ENCODE results near the gene EPHA7. TPM values are rescaled to one million over a fixed set of nuclear protein-coding genes. Genes with fewer than 3 reads are reported as not detected.
A peak's percentile ranks its signal among the peaks of the same experiment; 100 is the strongest.

The EPHA7 gene
- polyA plus RNA-seq, 2 donors: 0.49 to 0.84 TPM

DNA sequence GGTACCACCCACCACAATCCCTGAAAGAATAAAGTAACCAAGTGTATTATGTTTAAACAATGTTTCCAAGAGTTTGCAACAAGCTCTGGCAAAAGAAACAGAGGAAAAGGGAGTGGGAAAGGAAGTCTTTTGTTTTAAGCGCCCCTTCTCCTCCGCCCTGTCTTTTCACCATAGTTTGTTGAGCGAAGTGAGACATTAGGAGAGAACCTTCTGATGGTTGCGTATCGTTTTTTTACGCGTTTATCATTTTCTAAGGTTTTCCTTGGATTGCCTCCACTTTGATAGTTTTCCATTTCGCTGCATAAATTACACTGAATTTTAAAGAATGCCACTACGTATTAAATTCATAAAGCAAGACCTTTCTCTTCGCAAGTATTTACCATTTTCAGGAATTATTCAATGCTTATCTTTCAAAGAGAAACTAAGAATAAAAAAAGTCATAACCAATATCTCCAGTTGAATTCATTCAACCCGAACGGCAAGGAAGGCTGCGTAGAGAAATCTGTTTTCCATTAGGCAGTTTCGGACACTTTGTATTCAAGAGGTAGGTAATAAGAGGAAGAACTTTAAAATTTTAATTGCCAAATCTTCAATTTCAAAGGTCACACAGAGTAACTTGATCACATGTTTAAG lies 920 bp upstream of the EPHA7 start:
- no peak overlapping the region for H3K27ac ChIP-seq (ENCODE audit: low read depth in 2 of 2, low read length in 1 of 2)

DNA sequence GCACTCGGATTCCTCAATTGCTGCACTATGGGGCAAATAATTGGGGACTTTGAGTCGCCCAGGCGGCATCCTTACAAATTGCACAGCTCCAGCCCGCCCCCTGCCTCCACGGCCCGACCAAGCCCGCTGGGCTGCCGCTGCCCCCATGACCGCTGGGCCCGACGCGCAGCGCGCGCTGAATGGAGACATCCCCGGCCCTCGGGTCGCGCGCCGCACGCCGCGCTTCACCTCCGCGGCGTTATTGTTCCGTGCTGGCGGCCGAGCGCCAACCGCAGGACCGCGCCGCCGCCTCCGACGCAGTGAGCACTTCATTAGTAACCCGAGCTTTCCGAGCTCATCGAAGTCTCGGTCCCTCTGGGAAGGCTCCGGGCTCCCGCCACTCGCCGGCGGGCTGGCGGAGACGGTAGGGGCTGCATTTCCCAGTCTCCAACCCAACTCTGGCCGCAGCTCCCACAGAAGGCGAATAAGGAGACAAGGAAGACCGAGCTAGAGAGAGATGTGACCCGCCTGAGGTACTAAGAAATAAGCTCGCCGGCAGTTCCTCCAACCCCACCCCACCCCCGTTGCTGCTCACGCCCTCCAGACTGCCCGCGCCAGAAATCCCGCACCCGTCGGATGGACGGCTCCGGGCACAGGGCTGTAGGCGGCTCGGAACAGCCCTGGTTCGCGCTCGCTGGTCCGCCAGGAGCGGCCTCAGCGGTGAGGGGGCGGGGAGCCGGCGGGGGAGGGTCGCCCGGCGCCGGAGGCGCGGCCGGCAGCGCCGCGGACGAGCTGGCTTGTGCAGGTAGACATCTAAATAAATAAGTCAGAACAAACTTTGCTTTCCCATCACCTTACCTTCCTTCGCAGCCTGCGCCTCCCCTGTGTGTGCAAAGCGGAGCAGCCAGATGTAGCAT lies 703 bp downstream of the EPHA7 start:
- Histone ChIP-seq H3K36me3 (ENCODE audit: control insufficient read depth in 2 of 2, insufficient read depth in 2 of 2, low read length in 1 of 2) (no peaks in the 10 kb centered on the region), H3K9me3 (ENCODE audit: control insufficient read depth in 2 of 2, insufficient read depth in 1 of 2, low read depth in 1 of 2, low read length in 1 of 2) (peaks cover 0 to 3% of the 10 kb centered on the region in 2 donors), H3K4me3 (ENCODE audit: low read depth in 1 of 2, low read length in 2 of 2) (peak overlapping the region; percentile 39 to 42), H3K27me3 (ENCODE audit: control insufficient read depth in 1 of 2, insufficient read depth in 2 of 2, low read length in 2 of 2) (peaks cover 0 to 7% of the 10 kb centered on the region in 2 donors), H3K4me1 (ENCODE audit: control insufficient read depth in 2 of 2, insufficient read depth in 2 of 2, low read length in 1 of 2) (peaks cover 6 to 14% of the 10 kb centered on the region in 2 donors), H3K27ac (ENCODE audit: low read depth in 2 of 2, low read length in 1 of 2) (no peak overlapping the region)
- 2% methylated on average over 87 to 89 of the region's 89 CpGs for WGBS, 2 donors

More for the DNA sequence above, 920 bp upstream of the EPHA7 start:
- 9 to 13% methylated on average over 14 of the region's 14 CpGs for WGBS, 2 donors
- H3K27me3 ChIP-seq (ENCODE audit: control insufficient read depth in 1 of 2, insufficient read depth in 2 of 2, low read length in 2 of 2): peaks cover 0 to 7% of the 10 kb centered on the region in 2 donors
- peak overlapping the region in 1 of 2 donors; percentile 42 for H3K4me3 ChIP-seq (ENCODE audit: low read depth in 1 of 2, low read length in 2 of 2)
- H3K36me3 ChIP-seq (ENCODE audit: control insufficient read depth in 2 of 2, insufficient read depth in 2 of 2, low read length in 1 of 2): no peaks in the 10 kb centered on the region
- peaks cover 0 to 3% of the 10 kb centered on the region in 2 donors for H3K9me3 ChIP-seq (ENCODE audit: control insufficient read depth in 2 of 2, insufficient read depth in 1 of 2, low read depth in 1 of 2, low read length in 1 of 2)
- peaks cover 6 to 14% of the 10 kb centered on the region in 2 donors for H3K4me1 ChIP-seq (ENCODE audit: control insufficient read depth in 2 of 2, insufficient read depth in 2 of 2, low read length in 1 of 2)

GRCh38 chr6:93418033-93418407 lies 1.3 kb downstream of the EPHA7 start:
- WGBS, 2 donors: 2 to 7% methylated on average over 5 of the region's 5 CpGs
- H3K4me1 ChIP-seq (ENCODE audit: control insufficient read depth in 2 of 2, insufficient read depth in 2 of 2, low read length in 1 of 2): peaks cover 6 to 14% of the 10 kb centered on the region in 2 donors
- no peaks in the 10 kb centered on the region for H3K36me3 ChIP-seq (ENCODE audit: control insufficient read depth in 2 of 2, insufficient read depth in 2 of 2, low read length in 1 of 2)
- H3K27me3 ChIP-seq (ENCODE audit: control insufficient read depth in 1 of 2, insufficient read depth in 2 of 2, low read length in 2 of 2): peaks cover 0 to 7% of the 10 kb centered on the region in 2 donors
- peak overlapping the region; percentile 39 to 42 for H3K4me3 ChIP-seq (ENCODE audit: low read depth in 1 of 2, low read length in 2 of 2)
- no peak overlapping the region for H3K27ac ChIP-seq (ENCODE audit: low read depth in 2 of 2, low read length in 1 of 2)
- peaks cover 0 to 3% of the 10 kb centered on the region in 2 donors for H3K9me3 ChIP-seq (ENCODE audit: control insufficient read depth in 2 of 2, insufficient read depth in 1 of 2, low read depth in 1 of 2, low read length in 1 of 2)

- peaks cover 0 to 3% of the 10 kb centered on the region in 2 donors for H3K9me3 ChIP-seq (ENCODE audit: control insufficient read depth in 2 of 2, insufficient read depth in 1 of 2, low read depth in 1 of 2, low read length in 1 of 2)
- peaks cover 0 to 7% of the 10 kb centered on the region in 2 donors for H3K27me3 ChIP-seq (ENCODE audit: control insufficient read depth in 1 of 2, insufficient read depth in 2 of 2, low read length in 2 of 2)
- H3K4me3 ChIP-seq (ENCODE audit: low read depth in 1 of 2, low read length in 2 of 2): peak overlapping the region; percentile 25 to 42
- H3K4me1 ChIP-seq (ENCODE audit: control insufficient read depth in 2 of 2, insufficient read depth in 2 of 2, low read length in 1 of 2): peaks cover 6 to 14% of the 10 kb centered on the region in 2 donors
- H3K27ac ChIP-seq (ENCODE audit: low read depth in 2 of 2, low read length in 1 of 2): no peak overlapping the region
- no peaks in the 10 kb centered on the region for H3K36me3 ChIP-seq (ENCODE audit: control insufficient read depth in 2 of 2, insufficient read depth in 2 of 2, low read length in 1 of 2)
- WGBS, 2 donors: 1 to 4% methylated on average over 27 of the region's 27 CpGs
Measured at GRCh38 chr6:93417421-93418013, 1.8 kb downstream of the EPHA7 start.

GRCh38 chr6:93416571-93417420 lies 2.6 kb downstream of the EPHA7 start:
- peaks cover 6 to 14% of the 10 kb centered on the region in 2 donors for H3K4me1 ChIP-seq (ENCODE audit: control insufficient read depth in 2 of 2, insufficient read depth in 2 of 2, low read length in 1 of 2)
- peaks cover 0 to 3% of the 10 kb centered on the region in 2 donors for H3K9me3 ChIP-seq (ENCODE audit: control insufficient read depth in 2 of 2, insufficient read depth in 1 of 2, low read depth in 1 of 2, low read length in 1 of 2)
- H3K27me3 ChIP-seq (ENCODE audit: control insufficient read depth in 1 of 2, insufficient read depth in 2 of 2, low read length in 2 of 2): peaks cover 0 to 7% of the 10 kb centered on the region in 2 donors
- H3K4me3 ChIP-seq (ENCODE audit: low read depth in 1 of 2, low read length in 2 of 2): peak overlapping the region; percentile 25 to 42
- H3K27ac ChIP-seq (ENCODE audit: low read depth in 2 of 2, low read length in 1 of 2): peak overlapping the region in 1 of 2 donors; percentile 22
- WGBS, 2 donors: 3 to 4% methylated on average over 75 to 77 of the region's 77 CpGs
- H3K36me3 ChIP-seq (ENCODE audit: control insufficient read depth in 2 of 2, insufficient read depth in 2 of 2, low read length in 1 of 2): no peaks in the 10 kb centered on the region

- Histone ChIP-seq H3K27me3 (ENCODE audit: control insufficient read depth in 1 of 2, insufficient read depth in 2 of 2, low read length in 2 of 2) (peaks cover 0 to 7% of the 10 kb centered on the region in 2 donors), H3K4me3 (ENCODE audit: low read depth in 1 of 2, low read length in 2 of 2) (no peak overlapping the region), H3K27ac (ENCODE audit: low read depth in 2 of 2, low read length in 1 of 2) (no peak overlapping the region), H3K4me1 (ENCODE audit: control insufficient read depth in 2 of 2, insufficient read depth in 2 of 2, low read length in 1 of 2) (peaks cover 0 to 5% of the 10 kb centered on the region in 2 donors), H3K36me3 (ENCODE audit: control insufficient read depth in 2 of 2, insufficient read depth in 2 of 2, low read length in 1 of 2) (no peaks in the 10 kb centered on the region), H3K9me3 (ENCODE audit: control insufficient read depth in 2 of 2, insufficient read depth in 1 of 2, low read depth in 1 of 2, low read length in 1 of 2) (no peaks in the 10 kb centered on the region)
Measured at GRCh38 chr6:93413190-93413589, 6.2 kb downstream of the EPHA7 start.

DNA sequence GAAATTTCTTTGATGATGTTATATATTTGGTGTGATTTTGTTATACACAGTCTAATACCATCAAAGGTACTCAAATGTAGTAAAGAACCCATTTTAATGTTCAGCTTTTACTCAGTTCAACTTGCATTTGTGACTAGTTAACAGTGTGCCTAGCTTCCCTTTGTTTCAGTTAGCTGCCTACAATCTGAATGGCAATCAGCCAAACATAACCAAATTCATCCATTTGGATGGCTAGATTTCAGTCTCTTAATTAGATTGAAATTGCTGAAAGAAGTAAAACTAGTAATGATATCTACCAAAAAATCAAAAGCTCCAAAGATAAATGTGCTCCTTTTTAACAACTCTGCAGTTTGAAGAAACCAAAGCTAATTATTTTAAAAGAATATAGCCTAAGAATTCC lies 6.9 kb downstream of the EPHA7 start:
- no peaks in the 10 kb centered on the region for H3K36me3 ChIP-seq (ENCODE audit: control insufficient read depth in 2 of 2, insufficient read depth in 2 of 2, low read length in 1 of 2)
- peaks cover 0 to 3% of the 10 kb centered on the region in 2 donors for H3K4me1 ChIP-seq (ENCODE audit: control insufficient read depth in 2 of 2, insufficient read depth in 2 of 2, low read length in 1 of 2)
- no peak overlapping the region for H3K4me3 ChIP-seq (ENCODE audit: low read depth in 1 of 2, low read length in 2 of 2)
- peaks cover 0 to 7% of the 10 kb centered on the region in 2 donors for H3K27me3 ChIP-seq (ENCODE audit: control insufficient read depth in 1 of 2, insufficient read depth in 2 of 2, low read length in 2 of 2)
- H3K27ac ChIP-seq (ENCODE audit: low read depth in 2 of 2, low read length in 1 of 2): no peak overlapping the region
- H3K9me3 ChIP-seq (ENCODE audit: control insufficient read depth in 2 of 2, insufficient read depth in 1 of 2, low read depth in 1 of 2, low read length in 1 of 2): no peaks in the 10 kb centered on the region

- H3K9me3 ChIP-seq (ENCODE audit: control insufficient read depth in 2 of 2, insufficient read depth in 1 of 2, low read depth in 1 of 2, low read length in 1 of 2): no peaks in the 10 kb centered on the region
- no peak overlapping the region for H3K4me3 ChIP-seq (ENCODE audit: low read depth in 1 of 2, low read length in 2 of 2)
- 63 to 65% methylated on average over 1 of the region's 1 CpG for WGBS, 2 donors
- H3K4me1 ChIP-seq (ENCODE audit: control insufficient read depth in 2 of 2, insufficient read depth in 2 of 2, low read length in 1 of 2): no peaks in the 10 kb centered on the region
- H3K36me3 ChIP-seq (ENCODE audit: control insufficient read depth in 2 of 2, insufficient read depth in 2 of 2, low read length in 1 of 2): no peaks in the 10 kb centered on the region
- no peak overlapping the region for H3K27ac ChIP-seq (ENCODE audit: low read depth in 2 of 2, low read length in 1 of 2)
- no peaks in the 10 kb centered on the region for H3K27me3 ChIP-seq (ENCODE audit: control insufficient read depth in 1 of 2, insufficient read depth in 2 of 2, low read length in 2 of 2)
Measured at GRCh38 chr6:93407186-93407585, 12.2 kb downstream of the EPHA7 start.

DNA sequence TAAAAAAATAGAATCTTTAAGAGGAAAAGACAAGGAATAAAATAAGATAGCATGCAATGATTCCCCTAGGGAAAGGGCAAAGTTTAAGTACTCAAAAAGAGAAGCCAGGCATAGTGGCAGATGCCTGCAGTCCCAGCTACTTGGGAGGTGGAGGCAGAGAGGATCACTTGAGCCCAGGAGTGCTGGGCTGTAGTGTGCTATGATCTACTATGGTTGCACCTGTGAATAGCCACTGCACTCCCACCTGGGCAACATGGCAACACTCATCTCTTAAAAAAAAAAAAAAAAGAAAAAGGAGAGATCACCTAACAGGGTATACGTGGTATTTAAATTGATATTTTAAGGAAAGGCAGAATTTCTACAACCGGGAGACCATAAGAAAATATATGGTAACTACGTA lies 16.0 kb downstream of the EPHA7 start:
- no peaks in the 10 kb centered on the region for H3K4me1 ChIP-seq (ENCODE audit: control insufficient read depth in 2 of 2, insufficient read depth in 2 of 2, low read length in 1 of 2)
- H3K27me3 ChIP-seq (ENCODE audit: control insufficient read depth in 1 of 2, insufficient read depth in 2 of 2, low read length in 2 of 2): no peaks in the 10 kb centered on the region
- no peaks in the 10 kb centered on the region for H3K36me3 ChIP-seq (ENCODE audit: control insufficient read depth in 2 of 2, insufficient read depth in 2 of 2, low read length in 1 of 2)
- no peak overlapping the region for H3K27ac ChIP-seq (ENCODE audit: low read depth in 2 of 2, low read length in 1 of 2)
- no peak overlapping the region for H3K4me3 ChIP-seq (ENCODE audit: low read depth in 1 of 2, low read length in 2 of 2)
- 92 to 96% methylated on average over 3 of the region's 3 CpGs for WGBS, 2 donors
- no peaks in the 10 kb centered on the region for H3K9me3 ChIP-seq (ENCODE audit: control insufficient read depth in 2 of 2, insufficient read depth in 1 of 2, low read depth in 1 of 2, low read length in 1 of 2)

All from esophagus (tissue), 2 donors.